MM.1S (cell line): ENCODE measurements around the gene CALD1.

Source experiments
- DNase-seq: peaks from one replicate; pipeline ENCODE4 v3.0.0-alpha.2; 2015
- H2AFZ ChIP-seq: fragments of 300-600 bp; sonication (generic); 2 replicates; pipeline ENCODE4 v1.6.0; 2016; ENCODE audit warnings: antibody characterized with exemption, low read length
- H3F3A ChIP-seq: fragments of 300-600 bp; sonication (generic); 2 replicates; pipeline ENCODE4 v1.6.1; 2016; ENCODE audit warnings: mild to moderate bottlenecking, antibody characterized with exemption, low read length, moderate library complexity, mixed read lengths; ENCODE audit not compliant: insufficient read depth
- H3K27ac ChIP-seq: fragments of 300-600 bp; sonication (generic); 2 replicates; pipeline ENCODE4 v1.5.1; 2016; ENCODE audit warnings: mild to moderate bottlenecking, low read length
- H3K27me3 ChIP-seq: fragments of 300-600 bp; sonication (generic); replicated peaks from 2 replicates; pipeline ENCODE4 v1.6.0; 2016; ENCODE audit warnings: low read length; ENCODE audit not compliant: insufficient read depth
- H3K36me3 ChIP-seq: fragments of 300-600 bp; sonication (generic); replicated peaks from 2 replicates; pipeline ENCODE4 v1.6.1; 2016; ENCODE audit warnings: mild to moderate bottlenecking, low read length, mixed read lengths; ENCODE audit not compliant: insufficient read depth
- H3K4me1 ChIP-seq: fragments of 300-600 bp; sonication (generic); 2 replicates; pipeline ENCODE4 v1.6.1; 2016; ENCODE audit warnings: low read length, mixed read lengths
- H3K4me2 ChIP-seq: fragments of 300-600 bp; sonication (generic); 2 replicates; pipeline ENCODE4 v1.6.0; 2016; ENCODE audit warnings: low read depth, low read length
- H3K4me3 ChIP-seq: fragments of 300-600 bp; sonication (generic); 2 replicates; pipeline ENCODE4 v1.5.1; 2016; ENCODE audit warnings: low read length, mixed read lengths
- H3K79me2 ChIP-seq: fragments of 300-600 bp; sonication (generic); 2 replicates; pipeline ENCODE4 v1.6.1; 2016; ENCODE audit warnings: mixed run types, low read length, mixed read lengths
- H3K9ac ChIP-seq: fragments of 300-600 bp; sonication (generic); 2 replicates; pipeline ENCODE4 v1.6.1; 2016; ENCODE audit warnings: low read length, mixed read lengths
- H3K9me2 ChIP-seq: fragments of 300-600 bp; sonication (generic); replicated peaks from 2 replicates; pipeline ENCODE4 v1.6.1; 2016; ENCODE audit warnings: mild to moderate bottlenecking, low read length, mixed read lengths; ENCODE audit not compliant: insufficient read depth
- H3K9me3 ChIP-seq: fragments of 300-600 bp; sonication (generic); replicated peaks from 2 replicates; pipeline ENCODE4 v1.6.1; 2016; ENCODE audit warnings: mild to moderate bottlenecking, low read length, mixed read lengths; ENCODE audit not compliant: insufficient read depth
- H4K20me1 ChIP-seq: fragments of 300-600 bp; sonication (generic); 2 replicates; pipeline ENCODE4 v1.6.1; 2016; ENCODE audit warnings: mild to moderate bottlenecking, low read length, moderate library complexity, mixed read lengths; ENCODE audit not compliant: insufficient read depth
- CTCF ChIP-seq: fragments of 300-600 bp; sonication (generic); IDR thresholded peaks from 2 replicates; pipeline ENCODE4 v1.5.1; 2016; ENCODE audit warnings: antibody characterized with exemption, low read length, mixed read lengths
- EZH2 ChIP-seq: fragments of 300-600 bp; sonication (generic); optimal IDR thresholded peaks from 2 replicates; pipeline ENCODE3; 2017; ENCODE audit warnings: low read depth, mild to moderate bottlenecking, antibody characterized with exemption, low read length, mixed read lengths
- EZH2phosphoT487 ChIP-seq: fragments of 300-600 bp; sonication (generic); IDR thresholded peaks from 2 replicates; pipeline ENCODE4 v1.6.1; 2018; ENCODE audit warnings: antibody characterized with exemption, low read length

The CALD1 gene

GRCh38 chr7:134893920-134894319 is 114.5 kb downstream of the CALD1 start:
- no peaks in the 10 kb centered on the region for H3K9me2 ChIP-seq
- no peaks in the 10 kb centered on the region for H3K36me3 ChIP-seq
- no peaks in the 10 kb centered on the region for H3F3A ChIP-seq
- H3K27me3 ChIP-seq: peaks cover 29% of the 10 kb centered on the region
- H4K20me1 ChIP-seq: no peaks in the 10 kb centered on the region
- no peak overlapping the region for H2AFZ ChIP-seq
- peaks cover 5% of the 10 kb centered on the region; the same call in 1 of the 2 replicates for H3K4me1 ChIP-seq
- no peak for DNase-seq
- no peaks in the 10 kb centered on the region for H3K79me2 ChIP-seq
- H3K9ac ChIP-seq: no peak overlapping the region
- H3K27ac ChIP-seq: no peak overlapping the region
- H3K4me3 ChIP-seq: no peak overlapping the region
- no peaks in the 10 kb centered on the region for H3K9me3 ChIP-seq
- TF ChIP-seq EZH2phosphoT487: no peak
- no peak for TF ChIP-seq EZH2
- no peak for TF ChIP-seq CTCF
- H3K4me2 ChIP-seq: no peak overlapping the region

GRCh38 chr7:134894928-134895327 is 115.5 kb downstream of the CALD1 start:
- Histone ChIP-seq H3K4me1 (peaks cover 8% of the 10 kb centered on the region), H3K79me2 (no peaks in the 10 kb centered on the region), H3K36me3 (no peaks in the 10 kb centered on the region), H3K27ac (no peak overlapping the region), H3K9me3 (no peaks in the 10 kb centered on the region), H3K9ac (no peak overlapping the region), H3K9me2 (no peaks in the 10 kb centered on the region), H3K27me3 (peaks cover 33% of the 10 kb centered on the region), H3K4me2 (no peak overlapping the region), H4K20me1 (no peaks in the 10 kb centered on the region), H3K4me3 (no peak overlapping the region), H2AFZ (no peak overlapping the region), H3F3A (peaks cover 3% of the 10 kb centered on the region; the same call in 1 of the 2 replicates)
- no peak for DNase-seq
- TF ChIP-seq EZH2 (no peak), CTCF (no peak), EZH2phosphoT487 (no peak)

- Histone ChIP-seq H3K9me3 (no peaks in the 10 kb centered on the region), H3K27ac (no peak overlapping the region), H3K4me2 (no peak overlapping the region), H3K4me1 (peaks cover 18% of the 10 kb centered on the region), H4K20me1 (no peaks in the 10 kb centered on the region), H3F3A (peaks cover 11% of the 10 kb centered on the region), H3K4me3 (no peak overlapping the region), H3K9me2 (no peaks in the 10 kb centered on the region), H3K9ac (no peak overlapping the region), H3K79me2 (no peaks in the 10 kb centered on the region), H2AFZ (no peak overlapping the region), H3K27me3 (peaks cover 36% of the 10 kb centered on the region), H3K36me3 (no peaks in the 10 kb centered on the region)
- no peak for TF ChIP-seq CTCF
- DNase-seq: no peak
These were observed 116.6 kb downstream of the CALD1 start for GRCh38 chr7:134896073-134896472.

- Histone ChIP-seq H2AFZ (no peak overlapping the region), H3F3A (peaks cover 11% of the 10 kb centered on the region), H3K4me2 (no peak overlapping the region), H3K9ac (no peak overlapping the region), H3K79me2 (no peaks in the 10 kb centered on the region), H3K4me3 (no peak overlapping the region), H3K36me3 (no peaks in the 10 kb centered on the region), H4K20me1 (no peaks in the 10 kb centered on the region), H3K9me2 (no peaks in the 10 kb centered on the region), H3K27me3 (peaks cover 44% of the 10 kb centered on the region), H3K27ac (no peak overlapping the region), H3K9me3 (no peaks in the 10 kb centered on the region), H3K4me1 (peaks cover 13% of the 10 kb centered on the region)
- TF ChIP-seq EZH2phosphoT487 (no peak), CTCF (no peak), EZH2 (no peak)
- no peak for DNase-seq
These were observed 118.5 kb downstream of the CALD1 start for GRCh38 chr7:134897936-134898335.
